VCaP (cell line): ENCODE results near the gene LMNA.

ENCODE experiments used
- H3K27ac ChIP-seq: fragments of 450-650 bp; 2 replicates; pipeline ENCODE4 v1.5.1; 2017
- CTCF ChIP-seq: fragments of 450-650 bp; conservative IDR thresholded peaks from 2 replicates; pipeline ENCODE4 v1.5.1; 2017; ENCODE audit warnings: mild to moderate bottlenecking, moderate library complexity

The LMNA gene

DNA sequence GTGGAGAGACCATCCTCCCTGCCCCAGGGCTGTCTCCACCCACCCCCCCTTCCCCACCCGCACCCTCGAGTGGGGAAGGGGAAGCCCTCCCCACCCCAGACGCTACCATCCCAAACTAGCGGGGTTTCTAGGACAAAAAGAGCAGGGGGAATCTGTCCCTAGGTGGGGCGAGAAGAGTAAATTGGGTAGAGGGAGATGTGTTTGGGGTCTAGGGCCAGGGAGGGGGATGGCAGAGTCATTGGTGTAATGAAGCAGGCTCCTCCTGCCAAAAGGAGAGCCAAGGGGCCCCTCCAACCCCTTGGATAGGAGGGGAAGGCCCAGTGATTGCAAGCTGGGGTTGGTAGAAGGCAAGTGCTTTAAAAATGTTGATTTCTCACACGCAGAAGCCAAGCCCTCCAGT, 42.3 kb upstream of the LMNA start:
- no peak for TF ChIP-seq CTCF
- no peak overlapping the region for H3K27ac ChIP-seq

GRCh38 chr1:156073110-156073687, 41.3 kb upstream of the LMNA start:
- H3K27ac ChIP-seq = no peak overlapping the region
- no peak for TF ChIP-seq CTCF

- no peak for TF ChIP-seq CTCF
- no peak overlapping the region for H3K27ac ChIP-seq
Observed at GRCh38 chr1:156073740-156074139, 40.8 kb upstream of the LMNA start.

DNA sequence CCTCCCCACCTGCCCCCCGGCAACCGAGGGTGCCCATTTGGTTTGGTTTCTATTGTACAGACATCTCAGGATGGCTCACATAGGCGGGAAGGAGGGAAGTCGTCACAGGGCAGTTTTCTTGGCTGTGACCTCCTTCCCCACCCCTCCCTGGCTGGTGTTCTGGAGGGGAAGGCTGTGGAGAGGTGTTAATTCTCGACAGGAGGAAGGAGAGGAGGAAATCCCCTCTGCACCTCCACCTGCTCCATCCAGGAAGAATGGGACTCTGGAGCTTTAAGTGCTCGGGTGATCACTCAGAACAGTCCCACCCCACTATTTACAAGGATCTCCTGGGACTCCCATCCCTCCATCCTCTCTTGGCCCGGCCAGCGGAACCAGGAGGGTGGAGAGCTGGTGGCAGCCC, 39.9 kb upstream of the LMNA start:
- no peak for TF ChIP-seq CTCF
- H3K27ac ChIP-seq = no peak overlapping the region

GRCh38 chr1:156075162-156075561, 39.3 kb upstream of the LMNA start:
- no peak for TF ChIP-seq CTCF
- H3K27ac ChIP-seq = no peak overlapping the region

DNA sequence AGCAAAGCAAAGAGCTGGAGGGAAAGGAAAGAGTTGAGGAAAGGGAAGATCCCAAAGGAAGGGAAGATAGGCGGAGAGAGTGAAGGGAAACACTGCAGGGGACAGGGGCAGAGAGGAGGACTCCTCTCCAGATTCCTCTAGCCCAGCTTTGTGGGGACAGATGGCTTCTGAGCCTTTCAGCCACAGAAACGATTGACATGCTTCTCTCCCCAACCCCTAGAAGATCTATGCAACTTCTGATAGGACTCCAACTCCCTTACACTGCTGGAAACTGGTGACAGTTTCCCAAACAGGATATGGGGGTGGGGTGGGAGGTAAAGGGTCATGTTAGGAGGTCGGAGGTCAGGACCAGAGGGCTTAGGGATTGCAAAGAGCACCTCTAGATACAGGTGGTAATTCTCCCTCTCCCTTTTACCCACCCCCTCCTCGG, 38.7 kb upstream of the LMNA start:
- H3K27ac ChIP-seq = no peak overlapping the region
- TF ChIP-seq CTCF = no peak

GRCh38 chr1:156076609-156077429, 37.7 kb upstream of the LMNA start:
- no peak overlapping the region for H3K27ac ChIP-seq
- TF ChIP-seq CTCF = no peak
